Frontal cortex (tissue), 4 donors: ENCODE data around the gene CHPF2. TPM values are rescaled to one million over a fixed set of nuclear protein-coding genes. Genes with fewer than 3 reads are reported as not detected.
A peak's percentile ranks its signal among the peaks of the same experiment; 100 is the strongest.

Experiments used
- DNase-seq, 2 donors: peaks; one replicate each; pipeline ENCODE4 v3.0.0; 2012; ENCODE audit warnings: low spot score in 2 of 2
- FAIRE-seq: peaks from 2 replicates; lab custom pipeline; 2012; peaks lifted over from hg19 to GRCh38; lab: Jason Lieb, UNC
- total RNA-seq: library from RNA; depleted of rRNA; stranded (reverse); fragments of >200 nt; gene quantifications from one replicate; pipeline ENCODE4 v1.2.3, GENCODE V29; 2014
- donor health status: control.
- donor health status: control.
- donor health status: control.

The CHPF2 gene
- total RNA-seq, 1 donor from 2014 or later, result 18.3 TPM

DNA sequence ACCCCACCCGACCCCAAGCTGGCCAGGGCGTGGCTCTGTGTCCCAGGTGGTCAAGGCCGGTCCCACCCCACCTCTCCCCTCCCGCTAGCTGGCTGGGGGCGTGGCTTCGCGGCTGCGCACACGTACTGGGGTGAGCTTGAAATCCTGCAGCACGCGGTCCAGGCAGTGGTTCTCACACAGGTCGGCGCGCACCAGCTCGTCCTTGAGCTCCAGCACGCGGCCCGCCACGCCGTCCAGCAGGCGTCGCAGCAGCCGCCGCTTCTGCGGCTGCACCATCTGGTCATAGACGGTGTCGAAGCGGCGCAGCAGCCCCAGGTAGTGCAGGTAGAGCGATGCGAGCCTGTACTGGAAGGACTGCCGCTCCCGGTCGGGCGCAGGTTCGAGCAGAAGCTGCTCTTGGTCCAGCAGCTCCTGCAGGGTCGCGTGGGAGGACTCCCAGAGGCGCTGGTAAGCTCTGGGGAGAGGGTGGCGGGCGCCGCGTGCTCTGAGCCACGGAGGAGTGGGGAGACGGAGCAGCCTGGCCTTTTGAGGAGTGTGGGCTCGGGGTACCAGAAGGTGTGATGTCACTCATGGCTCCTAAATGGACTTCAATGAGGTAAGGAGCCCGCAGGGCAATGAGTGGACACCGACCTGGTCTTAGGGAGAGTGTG lies 27.8 kb upstream of the CHPF2 start:
- DNase-seq (no peak), FAIRE-seq (no peak)

DNA sequence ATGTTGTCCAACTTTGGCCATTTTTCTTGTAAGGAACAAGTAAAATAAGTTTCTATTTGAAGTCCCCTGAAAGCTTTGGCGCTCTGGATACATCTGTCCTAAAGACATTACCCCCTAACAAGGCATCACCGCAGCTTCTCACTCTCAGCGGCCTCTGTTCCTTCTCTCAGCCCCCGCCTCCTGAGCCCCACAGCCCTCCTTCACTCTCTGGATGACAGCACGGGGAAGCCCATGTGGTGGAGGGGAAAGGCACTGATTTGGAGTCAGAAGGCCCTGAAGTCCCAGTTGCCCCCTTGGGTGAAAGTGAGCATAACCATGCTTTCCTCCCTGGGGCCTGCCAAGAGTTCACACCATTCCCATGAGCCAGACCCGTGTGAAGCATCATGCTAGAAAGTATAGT lies 26.6 kb upstream of the CHPF2 start:
- FAIRE-seq (no peak), DNase-seq (no peak)

DNA sequence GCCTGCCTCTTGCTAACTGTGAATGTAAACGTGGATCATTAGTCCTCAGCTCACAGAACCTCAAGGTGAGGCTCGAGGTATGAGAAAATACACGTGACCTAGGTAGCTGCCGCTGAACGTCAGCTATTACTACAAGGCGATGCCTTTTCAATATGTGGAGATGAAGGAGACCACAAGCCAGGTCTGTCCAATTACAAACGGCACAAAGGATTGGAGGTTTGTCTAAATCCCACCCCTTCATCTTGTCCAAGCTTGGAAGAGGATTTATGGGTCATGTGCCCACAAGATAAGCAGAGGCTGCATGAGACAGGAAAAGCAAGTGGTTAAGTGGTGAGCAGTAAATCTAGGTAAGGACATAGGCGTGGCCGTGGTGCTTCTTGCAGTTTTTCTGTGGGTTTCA lies 25.4 kb upstream of the CHPF2 start:
- no peak for FAIRE-seq
- DNase-seq, result no peak

DNA sequence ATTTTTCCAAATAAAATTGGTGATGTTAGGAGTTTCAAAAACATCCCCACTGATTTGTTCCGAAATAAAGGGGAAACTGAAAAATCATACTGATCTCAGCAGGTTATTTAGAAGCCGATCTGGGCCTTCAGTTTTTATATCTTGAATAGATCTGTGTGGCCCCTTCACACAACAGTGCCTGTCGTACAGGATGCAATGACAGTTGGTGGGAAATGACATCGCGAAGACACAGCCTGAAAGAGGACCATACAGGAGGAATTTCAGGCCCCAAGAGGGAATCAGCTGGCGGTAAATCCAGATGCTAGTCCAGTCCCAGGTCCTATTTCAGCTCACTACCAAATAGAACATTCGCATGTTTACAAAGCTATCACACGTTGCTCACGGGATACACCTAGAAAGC lies 25.0 kb upstream of the CHPF2 start:
- DNase-seq, result no peak
- FAIRE-seq, result no peak

DNA sequence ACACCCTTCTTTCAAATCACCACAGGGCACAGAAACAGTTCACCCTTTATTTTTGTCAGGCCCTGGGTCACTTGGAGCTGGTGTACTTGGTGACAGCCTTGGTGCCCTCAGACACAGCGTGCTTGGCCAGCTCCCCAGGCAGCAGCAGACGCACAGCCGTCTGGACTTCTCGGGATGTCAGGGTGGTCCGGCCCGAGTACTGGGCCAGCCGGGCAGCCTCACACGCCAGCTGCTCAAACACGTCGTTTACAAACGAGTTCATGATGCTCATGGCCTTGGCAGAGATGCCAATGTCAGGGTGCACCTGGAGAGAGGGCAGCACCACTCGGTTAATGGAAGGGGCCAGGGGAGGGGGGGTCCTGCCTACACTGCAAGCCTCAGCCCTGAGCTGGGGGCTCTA lies 24.5 kb upstream of the CHPF2 start:
- DNase-seq (no peak), FAIRE-seq (no peak)

DNA sequence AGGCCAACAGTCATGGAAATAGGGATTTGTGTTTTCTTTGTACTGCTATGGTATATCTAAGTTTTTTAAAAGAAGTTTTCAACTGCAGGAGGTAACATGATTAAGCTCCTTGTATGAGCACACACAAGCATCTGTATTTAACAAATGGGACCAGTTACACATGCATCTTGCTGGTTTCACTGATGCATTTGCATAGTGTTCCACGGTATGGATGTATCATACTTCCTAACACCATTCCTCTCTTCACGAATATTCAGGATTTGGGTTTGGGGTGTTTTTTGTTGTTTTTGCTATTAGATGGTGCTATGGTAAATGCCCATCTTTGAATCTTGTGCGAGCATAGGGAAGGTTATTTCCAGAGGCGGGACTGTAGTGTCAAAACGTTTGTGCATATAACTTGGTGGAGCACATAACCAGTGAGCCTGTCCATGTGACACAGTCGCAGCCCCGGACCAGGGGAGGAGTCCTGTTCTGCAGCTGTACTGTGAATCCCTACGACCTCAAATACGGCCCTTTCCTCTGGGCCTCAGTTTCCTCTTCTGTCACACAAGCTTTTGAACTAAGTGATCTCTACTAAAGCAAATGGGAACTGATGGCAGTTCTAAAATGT lies 23.9 kb upstream of the CHPF2 start:
- FAIRE-seq (no peak), DNase-seq (no peak)

DNA sequence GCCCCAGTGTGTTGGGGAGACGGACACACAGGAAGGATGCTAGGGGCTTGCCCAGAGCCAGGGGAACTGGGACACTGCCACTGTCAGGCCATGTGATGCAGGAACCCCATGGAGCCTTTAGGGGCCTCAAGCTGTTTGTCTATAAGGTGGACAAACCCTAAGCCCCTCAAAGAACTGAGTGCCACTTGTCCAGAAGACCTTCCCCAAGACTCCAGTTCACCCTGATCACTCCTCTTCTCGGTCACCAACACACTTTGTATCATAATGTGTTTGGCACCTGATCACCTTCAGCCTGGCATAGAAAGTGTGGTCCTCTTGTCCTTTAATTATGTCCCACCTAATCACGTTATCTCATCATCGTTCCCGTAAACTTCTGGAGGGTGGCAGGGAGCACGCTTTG lies 22.7 kb upstream of the CHPF2 start:
- no peak for FAIRE-seq
- DNase-seq, result no peak

DNA sequence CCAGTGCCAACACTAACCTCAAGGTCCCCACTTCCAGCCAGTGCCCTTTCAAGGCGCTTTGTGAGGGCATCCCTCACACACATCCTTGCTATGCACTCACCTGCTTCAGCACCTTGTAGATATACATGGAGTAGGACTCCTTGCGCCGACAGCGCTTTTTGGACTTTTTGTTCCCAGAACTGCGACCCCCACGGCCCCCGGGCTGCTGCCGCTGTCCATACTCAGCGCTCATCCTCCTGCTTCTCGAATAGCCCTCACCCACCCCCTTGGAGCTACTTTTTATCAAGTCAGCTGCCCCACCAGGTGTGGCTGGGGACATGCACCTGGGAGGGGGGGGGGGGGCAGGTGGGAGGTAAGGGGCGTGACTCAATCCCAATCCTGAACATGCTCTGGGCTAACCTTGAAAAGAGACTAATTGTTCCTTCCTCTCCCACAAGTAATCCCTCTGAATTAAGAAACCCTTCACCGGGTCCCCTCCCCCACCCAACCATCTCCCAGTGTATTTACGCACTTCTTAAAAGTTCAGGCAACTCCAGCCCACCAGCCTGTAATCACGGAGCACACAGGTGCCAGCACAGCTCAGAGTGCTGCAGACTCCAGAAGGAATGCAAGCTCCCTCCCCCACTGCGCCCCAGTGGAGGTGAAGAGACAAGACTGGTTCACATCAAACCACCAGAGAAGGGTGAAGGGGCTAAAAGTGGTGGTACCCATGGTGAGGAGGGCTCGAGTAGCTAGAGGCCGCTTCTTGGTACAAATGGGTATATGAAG lies 22.0 kb upstream of the CHPF2 start, which contains the start of gene H2BK1:
Gene H2BK1, minus strand, starts transcription at position 402 of the 768 bp plus-strand sequence. Its CDS starts 170 bp downstream, at position 232.
- FAIRE-seq (no peak), DNase-seq (no peak)

DNA sequence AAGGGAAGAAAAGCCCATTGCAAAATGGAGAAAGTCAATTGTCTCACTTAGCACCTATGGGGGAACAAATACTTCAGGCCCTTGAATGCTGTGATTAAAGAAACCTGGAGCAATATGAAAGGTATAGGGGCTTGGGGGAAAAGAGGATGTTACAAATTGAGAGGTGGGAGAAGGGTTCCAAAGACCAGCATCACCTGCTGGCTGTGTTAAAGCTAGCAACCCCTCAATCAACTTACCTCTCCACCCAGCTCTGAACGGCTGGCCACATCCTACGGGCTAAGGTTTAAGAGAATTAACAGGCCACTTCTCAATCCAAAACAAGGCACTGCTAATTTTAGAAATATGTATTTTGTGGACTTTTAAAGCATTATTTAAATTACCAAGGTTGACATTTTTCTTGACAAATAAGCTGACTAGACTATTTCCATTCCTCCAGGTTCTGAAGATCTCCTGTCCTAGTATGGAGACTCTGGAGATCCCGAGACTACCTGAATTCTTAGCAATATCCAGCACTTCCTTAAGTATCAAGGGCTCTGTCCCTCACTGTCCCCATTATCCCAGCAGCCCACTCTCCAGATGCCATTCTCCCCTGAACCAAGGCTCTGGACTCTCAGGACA lies 21.0 kb upstream of the CHPF2 start:
- FAIRE-seq, result no peak
- no peak for DNase-seq

DNA sequence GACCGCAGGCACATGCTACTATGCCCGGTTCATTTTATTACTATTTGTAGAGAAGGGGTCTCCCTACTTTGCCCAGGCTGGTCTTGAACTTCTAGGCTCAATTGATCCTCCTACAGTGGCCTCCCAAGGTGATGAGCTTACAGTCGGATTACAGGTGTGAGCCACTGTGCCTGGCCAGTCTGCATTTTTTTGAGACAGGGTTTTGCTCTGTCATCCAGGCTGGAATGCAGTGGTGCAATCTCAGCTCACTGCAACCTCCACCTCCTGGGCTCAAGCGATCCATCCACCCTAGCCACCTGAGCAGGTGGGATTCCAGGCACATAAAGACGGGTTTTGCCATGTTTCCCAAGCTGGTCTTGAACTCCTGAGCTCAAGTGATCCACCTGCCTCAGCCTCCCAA lies 19.7 kb upstream of the CHPF2 start:
- no peak for DNase-seq
- FAIRE-seq, result no peak

DNA sequence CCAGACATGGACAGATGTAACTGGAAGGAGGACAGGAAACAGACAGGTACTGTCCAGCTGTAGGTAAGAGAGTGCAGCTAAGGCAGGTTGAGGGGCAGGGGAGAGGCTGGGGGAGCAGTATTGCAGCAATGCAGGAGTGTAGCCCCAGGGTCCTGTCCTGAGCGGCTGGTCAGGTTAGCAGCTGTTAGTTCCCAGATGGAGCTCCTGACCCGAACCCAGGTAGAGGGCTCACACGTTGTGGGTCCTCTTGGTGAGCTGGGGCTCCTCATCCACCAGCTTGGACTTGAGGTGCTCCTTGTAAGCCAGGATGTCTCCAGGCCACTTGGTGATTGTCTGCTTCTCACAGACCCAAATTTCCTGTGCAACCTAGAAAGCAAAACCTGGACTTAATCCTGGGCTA lies 18.5 kb upstream of the CHPF2 start:
- DNase-seq, result no peak
- no peak for FAIRE-seq

DNA sequence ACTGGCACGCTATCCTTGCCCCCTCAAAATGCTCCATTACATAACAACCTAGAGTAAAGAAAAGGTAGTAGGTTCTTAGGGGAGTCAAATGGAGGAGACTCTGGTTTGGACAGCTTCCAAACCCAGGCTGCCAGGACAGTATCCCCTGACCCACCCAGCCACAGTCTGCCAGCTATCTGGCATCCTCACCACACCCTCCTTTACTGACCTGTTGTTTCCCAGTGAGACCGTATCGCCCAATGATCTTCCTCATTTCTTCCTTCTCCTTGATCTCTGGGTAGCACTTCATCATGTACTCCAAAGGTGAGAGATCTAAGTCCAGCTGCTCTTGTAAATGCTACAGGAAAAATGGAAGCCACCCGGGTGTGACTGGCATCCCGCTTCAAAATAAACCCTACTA lies 16.9 kb upstream of the CHPF2 start:
- DNase-seq (no peak), FAIRE-seq (no peak)

DNA sequence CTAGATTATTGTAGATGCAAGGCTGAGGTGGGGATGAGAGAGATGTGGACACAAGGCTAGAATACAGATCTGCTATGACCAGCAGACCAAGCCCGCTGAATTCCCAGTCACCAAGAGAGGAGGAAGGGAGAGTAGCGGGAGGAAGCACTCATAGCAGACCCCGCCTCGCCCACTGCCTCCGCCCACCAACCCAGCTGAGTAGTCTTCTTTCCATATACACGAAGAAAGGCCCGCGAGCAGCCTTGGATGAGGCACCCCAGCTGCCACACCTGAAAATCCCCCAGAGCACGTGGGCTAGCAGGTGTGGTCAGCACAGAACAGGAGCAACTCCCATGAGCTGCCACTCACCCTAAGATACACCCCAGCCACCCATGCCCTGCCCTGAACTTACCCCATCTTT lies 14.1 kb upstream of the CHPF2 start:
- DNase-seq (no peak), FAIRE-seq (no peak)

DNA sequence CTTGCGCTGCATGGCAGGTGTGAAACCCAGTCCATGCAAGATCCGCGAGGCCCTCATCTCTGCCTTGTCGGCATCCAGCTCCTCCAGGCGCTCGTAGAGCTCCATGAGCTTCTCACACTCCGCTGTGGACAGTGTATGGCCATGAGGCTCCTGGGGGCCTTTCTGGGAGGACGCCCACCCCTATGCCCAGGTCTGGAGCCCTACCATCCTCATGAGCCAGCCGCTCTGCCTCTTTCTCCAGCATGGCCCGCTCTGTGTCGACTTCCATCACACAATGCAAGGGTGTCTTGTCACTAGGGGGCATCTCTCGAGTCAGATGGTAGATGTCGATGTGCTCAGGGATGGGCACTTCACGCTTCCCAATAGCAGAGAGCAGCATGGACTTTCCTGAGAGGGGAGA lies 8.6 kb upstream of the CHPF2 start:
- FAIRE-seq (no peak), DNase-seq (no peak)

DNA sequence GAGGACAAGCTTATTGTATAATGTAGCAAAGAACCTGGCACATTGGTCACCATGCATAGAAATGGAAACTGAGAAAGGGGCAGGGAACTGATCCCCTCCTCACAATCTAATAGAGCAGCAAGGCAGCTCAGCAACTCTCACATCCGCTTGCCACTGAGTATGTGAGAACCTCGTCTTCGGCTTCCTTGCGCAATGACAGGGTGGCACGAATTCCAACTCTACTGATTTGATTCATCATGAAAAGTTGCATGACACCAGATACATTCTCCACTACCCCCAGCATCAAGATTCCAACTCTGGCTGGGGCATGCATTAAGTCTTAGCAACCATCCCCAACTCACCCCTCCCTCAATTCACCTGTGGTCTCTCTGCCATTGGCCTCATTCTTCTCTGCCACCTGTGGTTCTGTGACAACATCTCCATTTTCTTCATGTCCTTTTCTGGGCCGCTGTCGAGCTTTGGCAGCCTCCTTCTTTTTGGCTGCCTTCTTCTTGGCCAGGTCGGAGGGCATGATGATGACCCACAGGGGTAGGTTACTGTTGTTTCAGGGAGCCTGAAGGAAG lies 6.3 kb upstream of the CHPF2 start:
- FAIRE-seq (no peak), DNase-seq (no peak)

DNA sequence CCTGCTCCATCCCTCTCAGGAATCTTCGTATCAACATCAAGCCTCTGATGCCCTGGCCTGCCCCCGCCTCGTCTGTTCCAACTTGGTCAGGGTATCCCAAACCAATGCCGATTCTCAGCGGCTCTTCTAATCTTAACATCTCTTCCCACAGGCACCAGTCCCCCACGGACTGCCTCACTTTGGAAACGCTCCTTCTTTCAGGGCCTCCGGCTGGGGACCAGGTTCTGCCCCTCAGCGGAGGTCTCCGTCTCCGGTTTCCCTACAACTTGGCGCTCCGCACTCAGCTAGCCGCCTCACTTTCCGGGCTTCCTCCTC lies 5.8 kb upstream of the CHPF2 start:
- no peak for FAIRE-seq

DNA sequence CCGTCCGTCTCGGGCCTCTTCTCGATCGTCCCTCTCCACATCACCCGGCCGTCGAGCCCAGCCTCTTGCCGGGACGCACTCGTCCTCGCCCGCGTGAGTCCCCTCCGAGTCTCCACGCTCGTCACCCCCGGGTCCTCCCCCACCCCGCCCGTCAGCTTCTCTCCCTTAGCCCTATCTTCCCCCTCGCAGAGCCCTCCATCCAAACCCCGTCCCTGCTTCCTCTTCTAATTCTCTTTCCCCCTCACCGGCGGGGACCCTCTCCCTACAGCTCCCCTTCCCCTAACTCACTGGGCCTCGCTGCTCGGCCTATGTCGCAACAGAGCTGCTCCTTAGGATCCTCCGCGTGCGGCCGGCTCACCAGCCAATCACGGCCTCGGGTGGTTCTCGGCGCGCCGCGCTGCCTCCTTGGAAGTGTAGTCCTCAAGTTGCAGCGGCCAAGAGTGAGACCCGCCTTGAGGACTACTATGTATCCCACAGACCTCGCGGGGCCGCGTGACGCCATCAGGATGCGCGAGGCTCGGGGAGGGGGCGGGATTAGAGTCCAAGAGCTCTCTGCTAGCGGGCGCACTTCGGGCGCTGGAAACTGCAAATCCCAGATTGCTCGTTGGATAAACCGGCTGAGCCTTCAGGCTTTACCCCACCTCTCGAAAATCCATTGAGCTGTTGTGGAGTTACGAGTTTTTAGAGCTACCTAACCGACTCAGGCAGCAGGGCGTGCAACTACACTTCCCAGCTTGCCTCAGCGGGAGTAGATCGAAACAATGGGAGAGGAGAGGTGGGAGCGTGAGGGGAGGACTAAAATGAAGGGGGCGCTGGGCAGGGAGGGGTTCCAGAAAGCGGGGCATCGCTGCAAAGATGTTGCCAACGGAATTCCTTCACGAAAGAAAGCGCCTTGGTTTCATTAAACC lies 5.2 kb upstream of the CHPF2 start, which contains the start of gene ABCF2:
Gene ABCF2, minus strand, starts transcription at position 331 of the 908 bp plus-strand sequence. CDS start 747 bp downstream, outside the sequence.
- FAIRE-seq, result no peak
- peak; percentile 94 to 98 for DNase-seq

More for the DNA sequence above, 5.8 kb upstream of the CHPF2 start:
- DNase-seq, result no peak

DNA sequence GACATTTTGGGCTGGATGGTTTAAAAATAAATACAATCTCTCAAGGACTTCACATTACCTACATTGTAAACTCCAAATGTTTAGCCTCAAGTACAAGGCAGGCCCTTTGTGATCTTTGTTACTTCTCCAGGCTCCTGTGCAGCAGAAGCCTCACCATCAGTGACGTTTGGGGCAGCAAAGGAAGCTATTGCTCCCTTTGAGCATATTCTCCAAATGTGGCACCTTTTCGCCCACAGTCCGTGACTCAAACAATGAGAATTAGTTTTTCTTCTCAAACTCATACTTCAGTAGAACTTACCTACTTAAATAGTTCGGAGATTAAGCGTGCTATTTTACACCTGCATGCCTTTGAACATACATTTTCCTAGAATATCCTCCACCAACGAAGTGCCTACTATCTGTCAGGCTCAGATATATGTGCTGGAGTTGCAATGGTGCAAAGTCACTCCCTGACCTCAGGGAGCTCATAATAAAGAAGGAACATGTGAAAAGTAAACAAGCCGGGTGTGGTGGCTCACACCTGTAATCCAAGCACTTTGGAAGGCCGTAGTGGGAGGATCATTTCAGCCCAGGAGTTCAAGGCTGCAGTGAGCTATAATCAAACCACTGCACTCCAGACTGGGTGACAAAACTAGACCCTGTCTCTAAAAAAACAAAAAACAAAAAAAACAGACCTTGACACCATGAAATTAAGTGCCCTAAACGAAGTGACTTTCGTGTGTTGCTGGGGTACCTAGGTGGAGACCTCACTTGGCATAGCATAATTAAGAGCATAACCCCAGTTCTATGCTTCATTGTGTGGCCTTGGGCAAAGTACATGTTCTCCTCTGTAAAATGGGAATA lies 4.0 kb upstream of the CHPF2 start:
- FAIRE-seq (no peak), DNase-seq (no peak)

DNA sequence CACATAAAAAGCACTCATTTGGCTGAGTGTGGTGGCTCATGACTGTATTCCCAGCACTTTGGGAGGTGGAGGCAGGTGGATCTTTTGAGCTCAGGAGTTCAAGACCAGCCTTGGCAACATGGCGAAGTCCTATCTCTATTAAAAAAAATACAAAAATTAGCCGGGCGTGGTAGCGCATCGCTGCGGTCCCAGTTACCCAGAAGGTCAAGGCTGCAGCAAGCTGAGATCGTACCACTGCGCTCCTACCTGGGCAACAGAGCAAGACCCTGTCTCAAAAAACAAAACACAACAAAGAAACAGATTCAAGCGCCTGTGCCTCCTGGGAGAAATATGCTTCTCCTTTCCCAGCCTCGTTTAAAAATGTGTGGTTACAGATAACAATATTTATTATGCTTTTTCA lies 3.0 kb upstream of the CHPF2 start:
- FAIRE-seq (no peak), DNase-seq (no peak)
